K562 (cell line): Measurements from ENCODE around the gene KLHL22. TPM values are rescaled to one million over a fixed set of nuclear protein-coding genes. Genes with fewer than 3 reads are reported as not detected.
A peak's percentile ranks its signal among the peaks of the same experiment; 100 is the strongest.

Experiments
- ATF7 ChIP-seq: fragments of 450-650 bp; IDR thresholded peaks from 2 replicates; pipeline ENCODE4 v1.7.1; 2014; ENCODE audit warnings: mild to moderate bottlenecking, moderate library complexity
- BCLAF1 ChIP-seq, 2 experiments: fragments of 450-650 bp in 1 of 2; IDR thresholded peaks; 2 replicates each; pipeline ENCODE4 v1.6.1; 2011 to 2017; ENCODE audit warnings: low read depth in 2 of 2, antibody characterized with exemption in 1 of 2, borderline replicate concordance in 1 of 2, low read length in 1 of 2, mild to moderate bottlenecking in 1 of 2, mixed read lengths in 1 of 2; ENCODE audit not compliant: control insufficient read depth in 1 of 2
- BCOR ChIP-seq: fragments of 450-650 bp; IDR thresholded peaks from 2 replicates; pipeline ENCODE4 v1.6.1; 2016
- BMI1 ChIP-seq: fragments of 150-350 bp; IDR thresholded peaks from 2 replicates; pipeline ENCODE4 v1.6.1; 2014; ENCODE audit warnings: low read length
- COPS2 ChIP-seq: fragments of 450-650 bp; conservative IDR thresholded peaks from 2 replicates; pipeline ENCODE4 v1.6.1; 2016; ENCODE audit warnings: mild to moderate bottlenecking, moderate library complexity
- ELK3 ChIP-seq: fragments of 450-650 bp; formaldehyde crosslinking; IDR thresholded peaks from 2 replicates; pipeline ENCODE4 v1.4.0; 2020; ENCODE audit warnings: mild to moderate bottlenecking
- KLF16 ChIP-seq: IDR thresholded peaks from 2 replicates; pipeline ENCODE4 v1.6.1; 2016; ENCODE audit warnings: antibody characterized with exemption
- PRMT5 ChIP-seq: sonication (generic); formaldehyde crosslinking; IDR thresholded peaks from 2 replicates; pipeline ENCODE4 v1.5.0; 2020; ENCODE audit warnings: missing genetic modification reagents
- TEAD2 ChIP-seq: fragments of 450-650 bp; IDR thresholded peaks from 2 replicates; pipeline ENCODE4 v1.6.1; 2016; ENCODE audit warnings: missing genetic modification characterization, control low read depth, missing compliant biosample characterization
- ZFX ChIP-seq: sonication (generic); formaldehyde crosslinking; IDR thresholded peaks from 2 replicates; pipeline ENCODE4 v1.8.0; 2022; ENCODE audit warnings: mild to moderate bottlenecking, missing genetic modification reagents, moderate library complexity
- ZNF318 ChIP-seq, 2 experiments: fragments of 450-650 bp; IDR thresholded peaks; 2 replicates each; pipeline ENCODE4 v1.6.1; 2016; ENCODE audit warnings: mild to moderate bottlenecking in 2 of 2, borderline replicate concordance in 1 of 2, low read depth in 1 of 2, moderate library complexity in 1 of 2
- ZNF347 ChIP-seq: fragments of 450-650 bp; formaldehyde crosslinking; IDR thresholded peaks from 2 replicates; pipeline ENCODE4 v1.4.0; 2020; ENCODE audit warnings: low read depth, mild to moderate bottlenecking, moderate library complexity
- polyA plus RNA-seq, 8 experiments: library from polyadenylated mRNA; depleted of rRNA in 4 of 8; stranded (reverse) in 5 of 8; unstranded in 3 of 8; fragments of >200 nt; fragmentation: Nextera tagmentation in 2 of 8; fragmentation: Illumina TruSeq in 1 of 8; extraction: Ambion mirVana in 2 of 8; extraction: Trizol in 1 of 8; gene quantifications; 2 replicates each; pipeline versions ENCODE4 v1.2.1 to v1.2.3, GENCODE V29; 2011 to 2014; ENCODE audit warnings: inconsistent platforms in 1 of 8, missing spikeins in 1 of 8
- total RNA-seq, 7 experiments: library from RNA; depleted of rRNA in 6 of 7; stranded (reverse); fragments of >200 nt in 6 of 7; fragmentation: Illumina TruSeq in 2 of 7; extraction: Trizol in 2 of 7; gene quantifications; 2 replicates each; pipeline versions ENCODE4 v1.2.1 to v1.2.3, GENCODE V29; 2011 to 2021; ENCODE audit warnings: low replicate concordance in 1 of 7
- TF ChIP-seq, protein P1 (sequence below): fragments of 450-650 bp; formaldehyde crosslinking; IDR thresholded peaks from 2 replicates; pipeline ENCODE4 v1.4.0; 2022; ENCODE audit warnings: missing genetic modification characterization

KLHL22 gene
- total and polyA plus RNA-seq, 9 of the 15 experiments (the other 6 are each of a cell fraction or from before 2014, with no cell fraction given): 1.3 to 25.6 (median 15.2) TPM

DNA sequence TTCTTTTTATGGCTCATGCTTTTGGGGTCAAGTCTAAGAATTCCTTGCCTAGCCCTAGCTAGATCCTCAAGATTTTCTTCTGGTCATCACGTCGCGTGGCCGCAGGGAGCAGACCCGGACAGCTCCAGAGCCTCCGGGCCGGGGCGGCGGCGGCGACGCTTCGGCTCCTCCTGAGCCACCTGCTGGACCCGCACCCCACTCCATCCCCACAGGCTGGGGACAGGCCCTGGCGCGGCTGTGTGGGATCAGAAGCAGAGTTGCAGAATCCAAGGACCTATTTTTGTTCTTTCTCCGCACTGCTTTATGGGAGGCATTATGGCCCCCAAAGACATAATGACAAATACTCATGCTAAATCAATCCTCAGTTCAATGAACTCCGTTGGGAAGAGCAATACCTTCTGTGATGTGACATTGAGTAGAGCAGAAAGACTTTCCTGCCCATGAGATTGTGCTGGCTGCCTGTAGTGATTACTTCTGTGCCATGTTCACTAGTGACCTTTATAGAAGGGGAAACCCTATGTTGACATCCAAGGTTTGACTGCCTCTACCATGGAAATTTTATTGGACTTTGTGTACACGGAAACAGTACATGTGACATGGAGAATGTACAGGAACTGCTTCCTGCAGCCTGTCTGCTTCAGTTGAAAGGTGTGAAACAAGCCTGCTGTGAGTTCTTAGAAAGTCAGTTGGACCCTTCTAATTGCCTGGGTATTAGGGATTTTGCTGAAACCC, 45.6 kb downstream of the KLHL22 start (continued):
- no peak for TF ChIP-seq ZNF347 (CRISPR knock-in tag)
- TF ChIP-seq ZFX: peak; percentile 31; the same call in 1 of the 2 replicates
- no peak for TF ChIP-seq ELK3 (CRISPR knock-in tag)
- no peak for TF ChIP-seq BMI1
- TF ChIP-seq TEAD2 (tag): no peak
- no peak for TF ChIP-seq COPS2
- TF ChIP-seq BCOR: no peak
- TF ChIP-seq, protein P1, sequence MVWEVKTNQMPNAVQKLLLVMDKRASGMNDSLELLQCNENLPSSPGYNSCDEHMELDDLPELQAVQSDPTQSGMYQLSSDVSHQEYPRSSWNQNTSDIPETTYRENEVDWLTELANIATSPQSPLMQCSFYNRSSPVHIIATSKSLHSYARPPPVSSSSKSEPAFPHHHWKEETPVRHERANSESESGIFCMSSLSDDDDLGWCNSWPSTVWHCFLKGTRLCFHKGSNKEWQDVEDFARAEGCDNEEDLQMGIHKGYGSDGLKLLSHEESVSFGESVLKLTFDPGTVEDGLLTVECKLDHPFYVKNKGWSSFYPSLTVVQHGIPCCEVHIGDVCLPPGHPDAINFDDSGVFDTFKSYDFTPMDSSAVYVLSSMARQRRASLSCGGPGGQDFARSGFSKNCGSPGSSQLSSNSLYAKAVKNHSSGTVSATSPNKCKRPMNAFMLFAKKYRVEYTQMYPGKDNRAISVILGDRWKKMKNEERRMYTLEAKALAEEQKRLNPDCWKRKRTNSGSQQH: no peak
- no peak for TF ChIP-seq KLF16
- TF ChIP-seq PRMT5 (CRISPR knock-in tag): no peak
- TF ChIP-seq ATF7: no peak
- no peak for TF ChIP-seq BCLAF1 (IDR thresholded peaks at IDR 0.05; ENCODE audit: borderline replicate concordance in 1 of 2, control insufficient read depth in 1 of 2, low read depth in 2 of 2, low read length in 1 of 2)
- no peak for TF ChIP-seq ZNF318 (IDR thresholded peaks at IDR 0.05; ENCODE audit: borderline replicate concordance in 1 of 2, low read depth in 1 of 2)
